GM21737 (cell line): ENCODE results near the gene DRAM1.
"Not testable (repeated sequence)": the region's sequence is repeated elsewhere in the genome, so short reads cannot be mapped to it uniquely, and the experiment has no call there.

Experiments
- ATAC-seq: cut with Tn5 transposase; IDR thresholded peaks from one replicate; pipeline ENCODE4 v1.9.1; 2021; ENCODE audit warnings: mild to moderate bottlenecking, moderate library complexity; ENCODE audit not compliant: unreplicated experiment

Gene DRAM1

DNA sequence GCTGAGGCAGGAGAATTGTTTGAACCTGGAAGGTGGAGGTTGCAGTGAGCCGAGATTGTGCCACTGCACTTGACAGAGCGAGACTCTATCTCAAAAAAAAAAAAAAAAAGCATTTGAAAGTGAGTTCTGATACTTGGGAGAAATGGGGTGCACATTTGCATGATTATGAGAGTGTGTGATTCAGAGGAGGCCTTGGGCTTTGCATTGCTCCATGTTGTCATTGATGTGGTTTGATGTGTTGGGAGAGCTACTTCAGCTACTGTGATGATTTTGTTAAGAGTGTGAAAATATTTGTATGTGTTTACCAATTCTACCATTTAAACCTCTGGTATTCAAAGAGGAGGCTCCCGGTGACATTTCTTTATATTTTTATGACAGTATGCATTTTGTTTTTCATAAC is 24.4 kb downstream of the DRAM1 start:
- ATAC-seq = no peak

DNA sequence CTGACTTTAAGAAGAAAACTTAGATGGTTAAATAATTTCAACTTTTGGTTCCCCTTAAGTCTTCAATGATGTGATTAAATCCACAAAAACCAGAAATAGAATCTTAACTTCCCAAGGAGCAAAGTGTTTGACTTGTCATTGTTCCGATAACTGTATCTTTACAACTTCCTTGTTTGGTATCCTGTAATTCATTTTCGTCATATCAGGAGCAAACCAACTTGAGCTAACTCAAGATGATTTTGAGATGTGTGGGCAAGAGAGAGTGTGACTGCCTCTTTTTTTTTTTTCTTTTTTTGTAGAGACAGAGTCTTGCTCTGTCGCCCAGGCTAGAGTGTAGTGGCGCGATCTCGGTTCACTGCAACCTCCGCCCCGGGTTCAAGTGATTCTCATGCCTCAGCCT is 25.3 kb downstream of the DRAM1 start:
- ATAC-seq = no peak

DNA sequence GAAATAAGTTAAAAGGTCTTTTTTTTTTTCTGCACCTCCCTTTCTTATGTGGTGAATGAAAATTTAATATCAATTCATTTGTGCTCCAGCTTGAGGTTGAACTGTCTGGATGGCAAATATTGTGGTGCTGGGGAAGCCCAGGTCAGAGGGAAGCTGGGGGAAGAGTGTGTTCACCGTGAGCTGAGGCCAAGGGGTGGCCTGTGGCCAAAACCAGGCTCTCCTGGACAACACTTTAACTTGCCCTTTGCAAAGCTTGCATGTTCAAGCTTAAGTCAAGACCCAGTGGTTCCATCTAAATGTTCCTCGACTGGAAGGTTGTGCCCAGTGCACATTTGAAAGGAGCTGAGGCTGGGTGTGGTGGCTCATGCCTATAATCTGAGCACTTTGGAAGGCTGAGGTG is 28.8 kb downstream of the DRAM1 start:
- no peak for ATAC-seq

DNA sequence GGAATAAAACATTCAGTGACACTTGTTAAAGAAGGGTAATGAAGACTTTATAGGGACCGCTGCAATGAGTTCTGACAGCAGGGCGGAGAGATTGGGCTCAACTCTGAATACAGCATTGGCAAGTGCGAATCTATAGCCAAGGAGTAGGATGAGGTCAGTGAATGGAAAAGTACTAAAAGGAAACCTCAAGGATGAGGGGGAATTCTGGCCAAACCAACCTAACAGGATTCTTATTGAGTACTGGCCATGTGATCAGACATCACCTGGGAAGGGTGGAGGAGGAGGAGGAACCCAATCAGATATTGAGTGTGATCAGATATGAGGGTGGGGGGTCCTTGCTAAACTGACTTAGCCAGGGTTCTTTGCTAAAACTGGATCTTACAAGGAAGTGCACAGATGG is 31.0 kb downstream of the DRAM1 start:
- no peak for ATAC-seq

DNA sequence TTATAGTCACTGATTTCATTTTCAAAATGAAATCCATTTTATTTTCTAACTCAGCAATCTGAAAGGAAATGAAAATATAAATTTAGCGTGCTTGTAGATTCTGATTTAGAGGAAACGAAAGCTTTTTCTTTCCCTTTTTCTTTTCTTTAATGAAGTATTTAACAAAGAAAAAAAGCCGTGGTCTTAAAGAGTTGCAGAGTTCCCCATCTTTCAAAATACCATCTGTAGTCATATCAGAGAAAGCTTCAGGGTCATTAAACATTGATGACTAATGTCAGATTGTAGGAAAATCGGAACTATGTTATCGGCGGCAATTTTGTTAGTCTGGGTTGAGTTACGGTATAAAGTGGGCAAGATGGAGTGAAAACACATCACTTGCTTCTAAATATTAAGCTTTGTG is 32.3 kb downstream of the DRAM1 start:
- no peak for ATAC-seq

DNA sequence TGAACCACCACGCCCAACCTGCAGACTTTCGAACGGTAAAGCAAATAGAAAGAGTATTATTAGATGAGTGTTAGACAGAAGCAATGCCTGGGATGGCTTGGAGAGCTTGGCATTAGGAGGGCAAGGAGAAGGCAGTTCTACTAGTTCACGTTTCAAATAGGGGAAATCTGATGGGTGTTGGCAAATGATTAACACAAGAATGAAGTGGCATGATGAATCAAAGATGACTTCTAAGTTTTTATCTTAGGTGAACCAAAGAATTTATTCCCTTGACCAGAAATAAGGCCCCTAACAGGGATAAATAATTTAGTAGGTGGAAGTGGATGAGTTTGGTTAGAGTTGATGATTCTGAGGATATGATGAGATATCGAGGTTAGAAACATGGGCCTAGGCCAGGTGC is 38.5 kb downstream of the DRAM1 start:
- ATAC-seq = no peak

DNA sequence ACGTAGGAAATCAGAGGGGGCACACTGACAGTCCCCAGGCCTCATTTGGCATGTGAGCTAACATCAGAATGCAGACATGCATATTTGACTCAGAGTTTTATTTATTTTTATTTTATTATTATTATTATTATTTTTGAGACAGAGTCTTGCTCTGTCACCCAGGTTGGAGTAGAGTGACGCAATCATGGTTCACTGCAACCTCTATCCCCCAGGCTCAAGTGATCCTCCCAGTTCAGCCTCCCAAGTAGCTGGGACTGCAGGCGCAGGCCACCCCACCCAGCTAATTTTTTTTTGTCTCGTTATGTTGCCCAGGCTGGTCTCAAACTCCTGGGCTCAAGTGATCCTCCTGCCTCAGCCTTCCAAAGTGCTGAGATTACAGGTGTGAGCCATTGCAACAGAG is 41.4 kb downstream of the DRAM1 start:
- not testable (repeated sequence) for ATAC-seq

DNA sequence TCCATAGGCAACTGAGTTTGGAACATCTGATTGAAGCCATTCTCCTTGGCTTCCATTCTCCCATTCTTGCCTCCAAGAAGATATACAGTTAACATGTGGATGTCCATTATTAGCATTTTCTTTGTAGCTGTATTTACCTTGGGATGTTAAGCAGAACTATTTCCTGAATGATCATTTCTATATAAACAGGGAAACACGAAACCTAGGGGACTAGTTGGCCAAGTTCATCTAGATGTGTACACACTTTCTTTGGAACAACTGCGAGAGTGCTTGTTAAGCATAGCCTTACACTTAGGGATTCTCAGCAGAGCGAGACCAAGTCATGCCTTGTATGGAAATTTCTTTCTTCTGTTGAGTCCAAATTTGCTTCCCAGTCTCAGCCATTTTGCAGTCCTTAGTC is 42.1 kb downstream of the DRAM1 start:
- no peak for ATAC-seq

DNA sequence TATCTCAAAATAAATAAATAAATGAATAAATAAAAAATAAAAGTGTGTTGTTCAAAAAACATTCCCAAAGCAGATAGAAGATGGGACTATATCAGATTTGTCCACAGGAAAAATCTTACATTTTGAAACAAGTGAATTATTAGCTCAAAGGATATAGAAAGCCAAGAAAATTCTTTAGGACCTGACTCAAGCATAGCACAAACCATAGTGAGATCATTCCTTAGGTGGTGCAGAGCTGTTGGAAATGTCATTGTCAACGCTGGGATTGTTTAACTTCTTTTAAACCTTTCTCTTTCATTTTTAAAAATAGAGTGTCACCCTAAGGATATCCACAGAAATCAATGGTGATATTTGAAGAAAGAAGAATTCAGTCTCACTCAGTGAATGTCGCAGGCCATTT is 43.5 kb downstream of the DRAM1 start:
- ATAC-seq = no peak

DNA sequence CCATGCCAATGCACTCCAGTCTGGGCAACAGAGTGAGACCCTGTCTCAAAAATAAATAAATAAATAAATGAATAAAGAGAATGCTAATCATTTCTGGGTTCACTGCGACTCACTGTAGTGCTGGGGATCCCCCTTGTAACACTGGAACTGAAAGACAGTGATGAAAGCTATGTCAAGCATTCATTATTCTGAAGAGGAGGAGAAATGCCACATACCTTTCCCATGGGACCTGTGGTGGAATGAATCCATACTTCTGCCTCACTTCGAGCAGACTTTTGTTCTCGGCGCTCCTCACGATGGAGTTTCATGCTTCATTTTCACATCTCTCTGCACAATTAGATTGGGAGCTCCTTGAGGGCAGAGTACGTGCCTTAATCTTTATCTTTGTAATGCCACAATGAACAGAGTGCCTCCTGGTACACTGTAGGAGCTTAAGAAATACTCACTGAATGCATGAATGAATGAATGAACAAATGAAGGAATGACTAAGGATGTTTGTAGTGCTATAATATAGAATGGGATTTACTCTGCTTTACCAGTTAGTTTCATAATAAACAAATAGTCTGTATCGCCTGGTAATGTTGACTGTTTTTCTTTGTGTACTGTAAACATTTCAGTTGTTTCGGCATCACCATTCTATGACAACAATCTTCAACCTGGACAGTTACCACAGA is 45.8 kb downstream of the DRAM1 start:
- ATAC-seq = no peak

DNA sequence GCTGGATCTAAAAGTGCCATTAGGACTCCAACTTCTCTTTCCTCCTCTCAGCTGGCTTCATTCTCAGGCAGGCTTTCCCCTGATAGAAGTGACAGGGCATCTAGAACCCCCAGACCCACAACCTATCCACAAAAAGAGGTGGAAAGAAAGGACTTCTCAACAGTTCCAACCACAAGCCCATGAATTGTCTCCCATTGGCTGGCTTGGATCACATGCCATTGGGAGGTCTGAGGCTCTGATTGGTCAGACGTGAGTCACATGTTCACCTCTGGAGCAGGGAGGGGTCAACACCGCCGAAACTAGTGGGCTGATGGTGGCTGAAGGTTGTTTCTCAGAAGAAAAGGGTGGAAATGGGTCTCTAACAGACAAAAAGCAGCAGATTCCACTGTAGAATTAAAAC is 47.2 kb downstream of the DRAM1 start:
- no peak for ATAC-seq

DNA sequence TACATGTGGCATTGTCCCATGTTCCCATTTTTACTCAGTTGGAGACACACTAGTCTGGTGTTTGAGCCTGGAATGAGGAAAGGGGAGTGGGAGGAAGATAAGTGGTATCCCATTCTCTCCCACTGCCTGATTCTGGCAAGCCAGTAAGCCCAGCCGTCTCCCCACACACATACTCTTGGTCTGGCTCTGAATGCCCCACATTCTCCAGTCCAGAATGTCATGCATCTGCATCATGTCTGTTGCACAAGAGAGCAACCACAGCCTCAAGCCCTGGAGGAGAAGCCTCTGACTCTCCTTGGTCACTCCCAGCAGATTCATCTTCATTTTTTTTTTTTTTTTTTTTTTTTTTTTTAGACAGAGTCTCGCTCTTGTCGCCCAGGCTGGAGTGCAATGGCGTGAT is 48.0 kb downstream of the DRAM1 start:
- no peak for ATAC-seq

DNA sequence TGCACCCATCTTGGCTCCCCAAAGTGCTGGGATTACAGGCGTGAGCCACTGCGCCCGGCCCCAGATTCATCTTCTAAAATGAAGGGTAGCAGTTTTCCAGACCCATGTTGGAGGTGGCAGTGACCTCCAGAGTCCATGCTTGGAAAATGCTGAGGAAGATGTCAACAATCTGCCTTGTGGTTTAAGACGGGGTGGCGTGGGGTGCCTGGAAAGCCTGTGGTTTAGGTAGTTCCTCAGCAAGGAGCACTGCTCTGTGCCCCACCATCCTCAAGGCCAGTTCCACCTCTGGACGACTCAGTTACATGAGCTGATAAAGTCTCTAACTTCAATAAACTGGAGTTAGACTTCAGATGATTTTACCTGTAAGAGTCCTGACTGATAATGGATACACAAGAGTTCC is 48.6 kb downstream of the DRAM1 start:
- no peak for ATAC-seq

DNA sequence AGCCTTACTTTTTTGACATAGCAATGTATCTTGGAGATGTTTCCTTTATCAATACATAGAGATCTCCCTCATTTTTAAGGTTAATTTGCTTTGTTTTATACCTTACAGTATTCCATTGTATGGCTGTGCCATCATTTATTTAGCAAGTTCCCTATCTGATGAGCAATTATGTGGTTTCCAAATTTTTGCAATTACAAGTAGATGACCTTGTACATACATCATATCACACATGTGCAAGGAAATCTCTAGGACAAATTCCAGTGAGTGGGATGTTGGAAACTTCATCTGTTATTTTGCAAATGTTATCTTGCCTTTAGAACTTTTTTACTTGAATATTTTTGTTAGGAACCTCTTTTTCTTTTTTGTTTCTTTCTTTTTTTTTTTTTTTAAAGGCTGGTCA is 49.7 kb downstream of the DRAM1 start:
- ATAC-seq = no peak

DNA sequence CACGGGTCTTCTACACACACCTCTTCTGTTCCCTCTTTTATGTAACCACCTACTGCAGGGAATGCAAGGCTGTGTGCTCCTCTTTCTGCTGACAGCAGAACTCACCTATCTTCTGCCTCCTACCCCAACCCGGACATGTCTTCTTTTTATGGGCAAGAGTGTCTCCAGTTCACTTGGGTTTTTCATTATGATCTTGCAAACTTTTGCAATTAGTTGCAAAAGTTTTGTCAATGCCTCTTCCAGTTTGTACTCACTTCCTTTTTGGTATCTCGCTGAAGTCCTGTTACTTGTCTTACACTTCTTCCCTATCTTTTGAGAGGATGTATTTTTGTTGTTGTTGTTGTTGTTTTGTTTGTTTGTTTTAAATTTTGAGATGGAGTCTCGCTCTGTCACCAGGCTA is 50.6 kb downstream of the DRAM1 start:
- no peak for ATAC-seq

DNA sequence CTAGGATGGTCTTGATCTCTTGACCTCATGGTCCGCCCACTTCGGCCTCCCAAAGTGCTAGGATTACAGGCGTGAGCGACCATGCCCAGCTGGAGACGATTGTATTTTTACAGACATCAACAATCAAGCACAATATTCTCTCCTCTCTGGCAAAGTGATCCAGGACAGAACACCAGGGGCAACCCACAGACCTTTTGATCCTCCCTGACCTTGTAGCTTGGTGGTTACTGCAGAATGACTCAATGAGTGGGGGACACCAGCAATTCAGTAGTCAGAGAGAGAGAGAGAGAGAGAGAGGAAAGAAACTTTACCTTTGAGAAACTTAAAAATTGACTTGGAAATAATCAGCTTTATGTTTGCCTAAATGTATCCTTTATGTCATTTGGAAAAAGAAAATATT is 51.2 kb downstream of the DRAM1 start:
- no peak for ATAC-seq

DNA sequence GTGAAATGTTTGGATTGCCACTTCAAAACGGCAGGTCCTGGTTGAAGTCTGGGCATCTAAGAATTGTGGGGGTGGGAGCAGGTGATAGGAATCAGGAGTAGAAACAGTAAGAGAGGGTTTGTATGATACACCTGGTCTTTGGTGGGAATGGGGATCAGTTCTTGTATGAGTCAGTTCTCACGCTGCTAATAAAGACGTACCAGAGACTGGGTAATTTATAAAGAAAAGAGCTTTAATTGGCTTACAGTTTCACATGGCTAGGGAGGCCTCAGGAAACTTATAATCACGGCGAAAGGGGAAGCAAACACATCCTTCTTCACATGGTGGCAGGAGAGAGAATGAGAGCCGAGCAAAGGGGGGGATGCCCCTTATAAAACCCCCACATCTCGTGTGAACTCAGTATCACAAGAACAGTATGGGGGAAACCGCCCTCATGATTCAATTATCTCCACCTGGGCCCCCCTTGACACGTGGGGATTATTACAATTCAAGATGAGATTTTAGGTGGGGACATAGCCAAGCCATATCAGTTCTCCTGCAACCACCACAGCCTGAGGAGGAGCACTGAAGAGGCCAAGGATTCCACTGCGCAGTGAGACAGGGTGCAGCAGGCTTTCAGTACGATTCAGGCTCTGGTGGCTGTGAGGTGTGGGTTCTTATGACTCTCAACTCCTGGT is 52.1 kb downstream of the DRAM1 start:
- no peak for ATAC-seq

DNA sequence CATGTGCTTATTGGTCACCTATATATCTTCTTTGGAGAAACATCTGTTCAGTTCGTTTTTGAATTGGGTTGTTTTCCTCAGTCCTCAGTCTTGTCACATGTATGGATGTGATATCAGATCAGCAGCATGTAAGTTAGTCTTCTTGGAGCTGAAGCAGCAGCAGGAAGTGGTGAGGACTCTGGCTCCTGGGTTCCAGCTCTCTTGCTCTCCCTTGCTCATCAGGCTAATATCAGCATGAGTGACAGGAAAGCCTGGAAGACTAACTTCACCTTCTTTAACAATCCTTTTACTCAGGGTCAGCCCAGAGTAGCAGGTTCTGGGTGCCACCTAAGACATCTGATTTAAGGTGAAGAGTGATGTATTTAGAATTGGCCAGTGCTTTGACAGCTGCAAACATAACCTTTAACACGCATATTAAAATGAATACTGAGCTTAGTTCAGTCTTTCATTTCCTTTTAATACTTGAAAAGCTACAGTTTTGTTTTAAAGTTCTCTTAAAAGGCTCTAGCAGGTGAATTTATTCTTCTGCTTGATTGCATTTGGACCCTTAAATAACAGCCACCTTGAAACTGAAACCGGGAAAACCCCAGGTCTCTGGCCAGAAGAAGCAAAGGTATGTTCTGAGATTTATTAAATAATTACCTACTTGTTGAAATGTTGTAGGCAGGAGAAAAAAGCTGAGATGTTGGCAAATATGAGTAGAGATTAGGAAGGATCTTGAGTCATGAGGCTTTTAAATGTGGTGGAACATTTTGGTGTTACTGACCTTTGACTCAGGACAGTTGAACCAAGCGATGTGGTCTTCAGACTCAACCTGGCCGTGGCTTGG is 54.3 kb downstream of the DRAM1 start:
- peak; percentile 38 for ATAC-seq

DNA sequence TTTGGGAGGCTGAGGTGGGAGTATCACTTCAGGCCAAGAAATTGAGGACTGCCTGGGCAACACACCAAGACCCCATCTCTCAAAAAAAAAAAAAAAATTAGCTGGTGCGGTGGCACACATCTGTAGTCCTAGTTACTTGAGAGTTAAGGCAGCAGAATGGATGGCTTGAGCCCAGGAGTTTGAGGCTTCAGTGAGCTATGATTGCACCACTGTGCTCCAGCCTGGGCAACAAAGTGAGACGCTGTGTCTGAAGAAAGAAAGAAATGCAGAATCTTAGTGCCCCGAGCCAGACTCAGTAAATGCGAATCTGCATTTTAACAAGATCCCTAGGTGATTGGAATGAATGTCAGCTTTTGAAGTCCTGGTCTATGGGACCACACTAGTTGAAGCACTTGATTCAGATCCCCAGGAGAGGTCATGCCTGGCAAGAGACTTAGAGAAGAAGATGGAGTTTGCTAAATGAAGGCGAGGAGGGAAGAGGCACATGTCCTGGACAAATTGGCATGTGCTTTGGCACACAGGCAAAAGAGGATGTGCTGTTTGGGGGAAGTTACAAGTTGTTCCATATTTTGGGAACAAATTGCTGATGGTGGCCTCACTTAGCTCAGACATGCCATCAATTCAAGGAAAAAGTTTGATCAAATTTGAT is 56.6 kb downstream of the DRAM1 start:
- no peak for ATAC-seq

DNA sequence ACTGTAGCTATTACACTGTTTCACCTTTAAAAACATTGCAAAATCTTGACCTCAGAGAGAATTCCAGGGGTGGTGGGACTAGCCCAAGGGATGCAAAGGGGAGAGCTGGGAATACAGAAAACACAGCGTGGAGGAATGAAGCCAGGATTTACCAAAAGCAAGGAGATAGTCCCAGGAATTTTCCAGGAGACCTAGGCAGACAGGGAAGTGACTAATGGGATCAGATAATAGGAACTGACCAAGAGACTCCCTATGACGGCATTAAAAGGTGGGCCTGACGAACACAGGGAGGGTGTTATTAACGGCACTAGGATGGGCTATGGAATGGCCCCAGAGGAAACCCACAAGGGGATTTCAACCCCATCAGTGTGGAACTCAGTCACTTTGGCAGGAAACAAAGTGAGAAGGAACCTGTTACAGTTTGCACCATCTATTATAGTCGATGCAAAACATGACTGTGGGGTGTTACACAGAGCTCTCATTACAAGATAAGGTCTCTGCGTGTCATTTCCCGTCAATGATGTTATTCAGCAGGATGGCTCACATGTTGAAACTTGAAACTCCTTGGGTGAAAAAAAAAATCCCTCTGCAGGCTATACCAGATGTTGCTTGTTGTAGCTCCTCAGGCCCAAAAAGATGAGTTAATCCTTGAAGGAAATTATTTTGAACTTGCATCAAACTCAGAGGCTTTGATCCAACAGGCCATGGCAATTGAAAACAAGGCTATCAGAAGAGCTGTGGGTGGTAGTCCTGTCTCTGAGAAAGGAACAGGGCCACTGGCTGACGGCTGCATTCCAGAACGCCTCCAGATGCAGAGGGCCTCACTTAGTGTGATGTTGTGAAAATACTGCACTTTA is 58.7 kb downstream of the DRAM1 start:
- peak; percentile 63 for ATAC-seq

DNA sequence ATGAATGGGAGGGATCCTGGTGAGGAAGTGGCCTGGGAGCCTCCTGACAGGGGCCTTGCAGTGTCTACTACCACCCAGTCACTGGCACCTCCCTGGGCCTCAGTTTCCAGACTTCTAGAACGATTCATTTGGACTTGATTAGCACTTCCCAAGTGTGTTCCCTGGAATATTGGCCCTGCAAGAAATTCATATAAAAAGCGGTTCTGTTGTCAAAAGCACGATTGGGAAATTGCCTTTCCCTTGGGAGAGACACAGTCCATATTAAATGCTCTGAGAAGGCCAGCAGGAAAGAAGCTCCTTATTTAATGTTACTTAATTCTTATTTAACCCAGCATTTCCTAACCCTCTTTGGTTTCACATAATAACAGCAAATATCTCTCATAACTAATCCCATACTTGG is 61.9 kb downstream of the DRAM1 start:
- no peak for ATAC-seq
